ENCODE data around the gene SUPT3H. TPM values are rescaled to one million over a fixed set of nuclear protein-coding genes. Genes with fewer than 3 reads are reported as not detected.

The SUPT3H gene
- total and polyA plus RNA-seq, 2 donors = 9.4 to 12.5 TPM

- Histone ChIP-seq H3K27ac (ENCODE audit: low read depth) (no peak overlapping the region), H3K36me3 (ENCODE audit: insufficient read depth) (peaks cover 1% of the 10 kb centered on the region), H3K4me3 (ENCODE audit: low read depth, low read length) (no peak overlapping the region), H3K4me1 (ENCODE audit: insufficient read depth) (no peaks in the 10 kb centered on the region)
- no peak for DNase-seq (ENCODE audit: extremely low spot score)
- 81% methylated on average over 3 of the region's 3 CpGs for WGBS
Measured at GRCh38 chr6:44831002-44831610, 546.6 kb downstream of the SUPT3H start.

- no peak for DNase-seq (ENCODE audit: extremely low spot score)
- H3K4me1 ChIP-seq (ENCODE audit: insufficient read depth) = no peaks in the 10 kb centered on the region
- H3K27ac ChIP-seq (ENCODE audit: low read depth) = no peak overlapping the region
- H3K4me3 ChIP-seq (ENCODE audit: low read depth, low read length) = no peak overlapping the region
- 70% methylated on average over 2 of the region's 2 CpGs for WGBS
- peaks cover 1% of the 10 kb centered on the region for H3K36me3 ChIP-seq (ENCODE audit: insufficient read depth)
Measured at GRCh38 chr6:44829836-44830235, 547.9 kb downstream of the SUPT3H start.

- Histone ChIP-seq H3K4me1 (ENCODE audit: insufficient read depth) (no peaks in the 10 kb centered on the region), H3K36me3 (ENCODE audit: insufficient read depth) (peaks cover 1% of the 10 kb centered on the region), H3K27ac (ENCODE audit: low read depth) (no peak overlapping the region), H3K4me3 (ENCODE audit: low read depth, low read length) (no peak overlapping the region)
- WGBS = 87% methylated on average over 2 of the region's 2 CpGs
- no peak for DNase-seq (ENCODE audit: extremely low spot score)
Measured at GRCh38 chr6:44828780-44829179, 549.0 kb downstream of the SUPT3H start.

GRCh38 chr6:44826025-44826676 is 551.6 kb downstream of the SUPT3H start:
- 68% methylated on average over 6 of the region's 6 CpGs for WGBS
- no peak overlapping the region for H3K4me3 ChIP-seq (ENCODE audit: low read depth, low read length)
- H3K36me3 ChIP-seq (ENCODE audit: insufficient read depth) = no peaks in the 10 kb centered on the region
- DNase-seq (ENCODE audit: extremely low spot score) = no peak
- no peaks in the 10 kb centered on the region for H3K4me1 ChIP-seq (ENCODE audit: insufficient read depth)
- H3K27ac ChIP-seq (ENCODE audit: low read depth) = no peak overlapping the region

GRCh38 chr6:44825273-44825672 is 552.5 kb downstream of the SUPT3H start:
- Histone ChIP-seq H3K36me3 (ENCODE audit: insufficient read depth) (no peaks in the 10 kb centered on the region), H3K4me1 (ENCODE audit: insufficient read depth) (no peaks in the 10 kb centered on the region), H3K27ac (ENCODE audit: low read depth) (no peak overlapping the region), H3K4me3 (ENCODE audit: low read depth, low read length) (no peak overlapping the region)
- 95% methylated on average over 2 of the region's 2 CpGs for WGBS
- DNase-seq (ENCODE audit: extremely low spot score) = no peak

GRCh38 chr6:44824567-44824966 is 553.2 kb downstream of the SUPT3H start:
- no peak for DNase-seq (ENCODE audit: extremely low spot score)
- Histone ChIP-seq H3K36me3 (ENCODE audit: insufficient read depth) (no peaks in the 10 kb centered on the region), H3K4me3 (ENCODE audit: low read depth, low read length) (no peak overlapping the region), H3K4me1 (ENCODE audit: insufficient read depth) (no peaks in the 10 kb centered on the region), H3K27ac (ENCODE audit: low read depth) (no peak overlapping the region)

- WGBS = 93% methylated on average over 3 of the region's 3 CpGs
- Histone ChIP-seq H3K4me3 (ENCODE audit: low read depth, low read length) (no peak overlapping the region), H3K36me3 (ENCODE audit: insufficient read depth) (no peaks in the 10 kb centered on the region), H3K4me1 (ENCODE audit: insufficient read depth) (no peaks in the 10 kb centered on the region), H3K27ac (ENCODE audit: low read depth) (no peak overlapping the region)
- no peak for DNase-seq (ENCODE audit: extremely low spot score)
Measured at GRCh38 chr6:44820759-44821158, 557.0 kb downstream of the SUPT3H start.

- H3K4me3 ChIP-seq (ENCODE audit: low read depth, low read length) = no peak overlapping the region
- H3K36me3 ChIP-seq (ENCODE audit: insufficient read depth) = no peaks in the 10 kb centered on the region
- no peak overlapping the region for H3K27ac ChIP-seq (ENCODE audit: low read depth)
- no peak for DNase-seq (ENCODE audit: extremely low spot score)
- WGBS = 93% methylated on average over 2 of the region's 2 CpGs
- H3K4me1 ChIP-seq (ENCODE audit: insufficient read depth) = no peaks in the 10 kb centered on the region
Measured at GRCh38 chr6:44820321-44820720, 557.4 kb downstream of the SUPT3H start.

GRCh38 chr6:44811456-44811855 is 566.3 kb downstream of the SUPT3H start:
- no peak overlapping the region for H3K27ac ChIP-seq (ENCODE audit: low read depth)
- H3K4me1 ChIP-seq (ENCODE audit: insufficient read depth) = no peaks in the 10 kb centered on the region
- no peaks in the 10 kb centered on the region for H3K36me3 ChIP-seq (ENCODE audit: insufficient read depth)
- no peak overlapping the region for H3K4me3 ChIP-seq (ENCODE audit: low read depth, low read length)
- DNase-seq (ENCODE audit: extremely low spot score) = no peak

- DNase-seq (ENCODE audit: extremely low spot score) = no peak
- no peak overlapping the region for H3K27ac ChIP-seq (ENCODE audit: low read depth)
- H3K36me3 ChIP-seq (ENCODE audit: insufficient read depth) = no peaks in the 10 kb centered on the region
- WGBS = 64% methylated on average over 2 of the region's 2 CpGs
- no peak overlapping the region for H3K4me3 ChIP-seq (ENCODE audit: low read depth, low read length)
- H3K4me1 ChIP-seq (ENCODE audit: insufficient read depth) = no peaks in the 10 kb centered on the region
Measured at GRCh38 chr6:44809258-44809657, 568.5 kb downstream of the SUPT3H start.

- H3K36me3 ChIP-seq (ENCODE audit: insufficient read depth) = no peaks in the 10 kb centered on the region
- DNase-seq (ENCODE audit: extremely low spot score) = no peak
- 92% methylated on average over 5 of the region's 5 CpGs for WGBS
- no peak overlapping the region for H3K27ac ChIP-seq (ENCODE audit: low read depth)
- no peak overlapping the region for H3K4me3 ChIP-seq (ENCODE audit: low read depth, low read length)
- no peaks in the 10 kb centered on the region for H3K4me1 ChIP-seq (ENCODE audit: insufficient read depth)
Measured at GRCh38 chr6:44808148-44808547, 569.6 kb downstream of the SUPT3H start.

GRCh38 chr6:44806656-44807055 is 571.1 kb downstream of the SUPT3H start:
- WGBS = 85% methylated on average over 5 of the region's 5 CpGs
- H3K27ac ChIP-seq (ENCODE audit: low read depth) = no peak overlapping the region

GRCh38 chr6:44805238-44805846 is 572.4 kb downstream of the SUPT3H start:
- no peak for DNase-seq (ENCODE audit: extremely low spot score)
- Histone ChIP-seq H3K4me1 (ENCODE audit: insufficient read depth) (no peaks in the 10 kb centered on the region), H3K36me3 (ENCODE audit: insufficient read depth) (no peaks in the 10 kb centered on the region), H3K27ac (ENCODE audit: low read depth) (no peak overlapping the region), H3K4me3 (ENCODE audit: low read depth, low read length) (no peak overlapping the region)
- WGBS = 41% methylated on average over 7 of the region's 7 CpGs

More at GRCh38 chr6:44806656-44807055, 571.1 kb downstream of the SUPT3H start:
- H3K4me3 ChIP-seq (ENCODE audit: low read depth, low read length) = no peak overlapping the region
- H3K4me1 ChIP-seq (ENCODE audit: insufficient read depth) = no peaks in the 10 kb centered on the region
- H3K36me3 ChIP-seq (ENCODE audit: insufficient read depth) = no peaks in the 10 kb centered on the region
- DNase-seq (ENCODE audit: extremely low spot score) = no peak

- WGBS = 78% methylated on average over 4 of the region's 4 CpGs
- no peak overlapping the region for H3K27ac ChIP-seq (ENCODE audit: low read depth)
- H3K36me3 ChIP-seq (ENCODE audit: insufficient read depth) = no peaks in the 10 kb centered on the region
- no peak for DNase-seq (ENCODE audit: extremely low spot score)
- H3K4me3 ChIP-seq (ENCODE audit: low read depth, low read length) = no peak overlapping the region
- no peaks in the 10 kb centered on the region for H3K4me1 ChIP-seq (ENCODE audit: insufficient read depth)
Measured at GRCh38 chr6:44804546-44805159, 573.1 kb downstream of the SUPT3H start.
